Endothelial cell (in vitro differentiated cells): ENCODE results near the gene S1PR2. TPM values are rescaled to one million over a fixed set of nuclear protein-coding genes. Genes with fewer than 3 reads are reported as not detected.

Source experiments
- DNase-seq: peaks from one replicate; pipeline ENCODE4 v3.0.0; 2021; ENCODE audit warnings: low spot score
- H3K27ac Mint-ChIP-seq: one replicate; pipeline ENCODE4 v1.8.0; 2021; ENCODE audit warnings: mixed read lengths, inconsistent platforms; ENCODE audit not compliant: unreplicated experiment
- H3K27me3 Mint-ChIP-seq: one replicate; pipeline ENCODE4 v1.8.0; 2021; ENCODE audit warnings: mild to moderate bottlenecking, moderate library complexity, mixed read lengths, inconsistent platforms; ENCODE audit not compliant: unreplicated experiment
- H3K36me3 Mint-ChIP-seq: one replicate; pipeline ENCODE4 v1.8.0; 2021; ENCODE audit warnings: mild to moderate bottlenecking, low read depth, mixed read lengths, inconsistent platforms; ENCODE audit not compliant: unreplicated experiment
- H3K4me1 Mint-ChIP-seq: one replicate; pipeline ENCODE4 v1.8.0; 2021; ENCODE audit warnings: mild to moderate bottlenecking, mixed read lengths, inconsistent platforms; ENCODE audit not compliant: unreplicated experiment
- H3K4me3 Mint-ChIP-seq: one replicate; pipeline ENCODE4 v1.8.0; 2021; ENCODE audit warnings: mild to moderate bottlenecking, mixed read lengths, inconsistent platforms; ENCODE audit not compliant: unreplicated experiment
- H3K9me3 Mint-ChIP-seq: one replicate; pipeline ENCODE4 v1.8.0; 2021; ENCODE audit warnings: mixed read lengths, inconsistent platforms; ENCODE audit not compliant: unreplicated experiment
- total RNA-seq: library from RNA; stranded (reverse); fragmentation: NEBNext Ultra II Directional; extraction: Animal tissue kit (Norgen Biotek cat#: 25700); gene quantifications from one replicate; pipeline ENCODE4 v1.2.1, GENCODE V29; 2021; ENCODE audit not compliant: unreplicated experiment
- TF ChIP-seq, protein P1 (sequence below): fragments of 200-600 bp; sonication (generic); IDR thresholded peaks from one replicate; pipeline ENCODE4 v1.5.0; 2021; ENCODE audit warnings: antibody characterized with exemption; ENCODE audit not compliant: unreplicated experiment

The S1PR2 gene
- total RNA-seq, 1 donor from 2014 or later: 9.3 TPM

DNA sequence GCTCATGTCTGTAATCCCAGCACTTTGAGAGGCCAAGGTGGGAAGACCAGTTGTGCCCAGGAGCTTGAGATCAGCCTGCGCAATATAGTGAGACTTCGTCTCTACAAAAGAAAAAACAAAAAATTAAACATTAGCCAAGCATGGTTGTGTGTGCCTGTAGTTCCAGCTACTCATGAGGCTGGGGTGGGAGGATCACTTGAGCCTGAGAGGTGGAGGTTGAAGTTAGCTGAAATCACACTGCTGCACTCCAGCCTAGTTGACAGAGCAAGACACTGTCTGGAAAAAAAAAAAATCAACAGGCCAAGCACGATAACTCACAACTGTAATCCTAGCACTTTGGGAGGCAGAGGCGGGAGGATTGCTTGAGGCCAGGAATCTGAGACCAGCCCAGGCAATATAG is 3.9 kb upstream of the S1PR2 start:
- H3K4me3 Mint-ChIP-seq: no peak overlapping the region
- TF ChIP-seq, protein P1, sequence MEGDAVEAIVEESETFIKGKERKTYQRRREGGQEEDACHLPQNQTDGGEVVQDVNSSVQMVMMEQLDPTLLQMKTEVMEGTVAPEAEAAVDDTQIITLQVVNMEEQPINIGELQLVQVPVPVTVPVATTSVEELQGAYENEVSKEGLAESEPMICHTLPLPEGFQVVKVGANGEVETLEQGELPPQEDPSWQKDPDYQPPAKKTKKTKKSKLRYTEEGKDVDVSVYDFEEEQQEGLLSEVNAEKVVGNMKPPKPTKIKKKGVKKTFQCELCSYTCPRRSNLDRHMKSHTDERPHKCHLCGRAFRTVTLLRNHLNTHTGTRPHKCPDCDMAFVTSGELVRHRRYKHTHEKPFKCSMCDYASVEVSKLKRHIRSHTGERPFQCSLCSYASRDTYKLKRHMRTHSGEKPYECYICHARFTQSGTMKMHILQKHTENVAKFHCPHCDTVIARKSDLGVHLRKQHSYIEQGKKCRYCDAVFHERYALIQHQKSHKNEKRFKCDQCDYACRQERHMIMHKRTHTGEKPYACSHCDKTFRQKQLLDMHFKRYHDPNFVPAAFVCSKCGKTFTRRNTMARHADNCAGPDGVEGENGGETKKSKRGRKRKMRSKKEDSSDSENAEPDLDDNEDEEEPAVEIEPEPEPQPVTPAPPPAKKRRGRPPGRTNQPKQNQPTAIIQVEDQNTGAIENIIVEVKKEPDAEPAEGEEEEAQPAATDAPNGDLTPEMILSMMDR: no peak

DNA sequence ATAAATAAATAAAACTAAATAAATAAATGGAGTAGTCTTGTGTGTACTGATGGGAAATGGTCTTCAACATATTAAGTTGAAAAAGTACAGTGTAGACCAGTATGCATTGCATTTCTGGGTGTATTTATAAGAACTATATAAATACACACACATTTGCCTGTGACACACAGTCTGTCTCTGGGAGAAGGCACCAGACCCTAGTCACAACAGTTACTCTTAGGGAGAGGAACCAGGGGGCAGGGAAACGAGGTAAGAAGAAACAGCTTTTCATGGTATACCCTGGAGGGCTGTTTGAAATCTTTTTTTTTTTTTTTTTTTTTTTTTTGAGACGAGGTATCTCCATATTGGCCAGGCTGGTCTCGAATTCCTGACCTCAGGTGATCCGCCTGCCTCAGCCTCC is 2.8 kb upstream of the S1PR2 start:
- no peak overlapping the region for H3K27ac Mint-ChIP-seq
- peaks cover 3% of the 10 kb centered on the region for H3K36me3 Mint-ChIP-seq
- H3K9me3 Mint-ChIP-seq: no peaks in the 10 kb centered on the region
- TF ChIP-seq, protein P1: no peak
- H3K4me3 Mint-ChIP-seq: no peak overlapping the region
- H3K4me1 Mint-ChIP-seq: peaks cover 10% of the 10 kb centered on the region
- H3K27me3 Mint-ChIP-seq: peaks cover 6% of the 10 kb centered on the region
- DNase-seq: no peak

More for the DNA sequence above, 3.9 kb upstream of the S1PR2 start:
- Mint-ChIP-seq H3K27ac (no peak overlapping the region), H3K36me3 (no peaks in the 10 kb centered on the region), H3K27me3 (no peaks in the 10 kb centered on the region), H3K4me1 (peaks cover 7% of the 10 kb centered on the region), H3K9me3 (no peaks in the 10 kb centered on the region)
- no peak for DNase-seq

DNA sequence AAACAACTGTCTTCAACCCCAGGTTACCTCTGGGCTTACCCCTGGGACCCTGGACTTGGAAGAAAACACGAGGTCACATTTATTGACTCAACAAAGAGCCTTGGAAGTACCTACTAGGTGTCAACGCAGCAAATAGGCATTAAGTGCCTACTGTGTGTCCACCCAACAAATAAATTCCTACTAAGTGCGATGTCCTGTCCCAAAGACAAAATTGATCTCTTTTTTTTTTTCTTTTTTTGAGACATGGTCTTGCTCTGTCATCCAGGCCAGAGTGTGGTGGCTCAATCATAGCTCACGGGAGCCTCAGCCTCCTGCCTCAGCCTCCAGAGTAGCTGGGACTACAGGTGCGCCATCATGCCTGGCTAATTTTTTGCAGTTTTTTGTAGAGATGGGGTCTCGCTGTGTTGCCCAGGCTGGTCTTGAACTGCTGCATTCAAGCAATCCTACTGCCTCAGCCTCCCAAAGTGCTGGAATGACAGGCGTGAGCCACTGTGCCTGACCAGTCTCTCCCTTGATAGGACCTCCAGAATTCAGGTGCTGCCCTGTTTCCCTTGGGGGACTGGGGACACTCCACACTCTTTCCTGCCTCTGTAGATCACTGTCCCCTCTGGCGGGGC is 589 bp upstream of the S1PR2 start:
- H3K4me1 Mint-ChIP-seq: peaks cover 10% of the 10 kb centered on the region
- peaks cover 3% of the 10 kb centered on the region for H3K36me3 Mint-ChIP-seq
- peaks cover 6% of the 10 kb centered on the region for H3K27me3 Mint-ChIP-seq
- TF ChIP-seq, protein P1: no peak
- H3K27ac Mint-ChIP-seq: peak overlapping the region; percentile 87
- no peaks in the 10 kb centered on the region for H3K9me3 Mint-ChIP-seq
- DNase-seq: no peak
- H3K4me3 Mint-ChIP-seq: peak overlapping the region; percentile 85

DNA sequence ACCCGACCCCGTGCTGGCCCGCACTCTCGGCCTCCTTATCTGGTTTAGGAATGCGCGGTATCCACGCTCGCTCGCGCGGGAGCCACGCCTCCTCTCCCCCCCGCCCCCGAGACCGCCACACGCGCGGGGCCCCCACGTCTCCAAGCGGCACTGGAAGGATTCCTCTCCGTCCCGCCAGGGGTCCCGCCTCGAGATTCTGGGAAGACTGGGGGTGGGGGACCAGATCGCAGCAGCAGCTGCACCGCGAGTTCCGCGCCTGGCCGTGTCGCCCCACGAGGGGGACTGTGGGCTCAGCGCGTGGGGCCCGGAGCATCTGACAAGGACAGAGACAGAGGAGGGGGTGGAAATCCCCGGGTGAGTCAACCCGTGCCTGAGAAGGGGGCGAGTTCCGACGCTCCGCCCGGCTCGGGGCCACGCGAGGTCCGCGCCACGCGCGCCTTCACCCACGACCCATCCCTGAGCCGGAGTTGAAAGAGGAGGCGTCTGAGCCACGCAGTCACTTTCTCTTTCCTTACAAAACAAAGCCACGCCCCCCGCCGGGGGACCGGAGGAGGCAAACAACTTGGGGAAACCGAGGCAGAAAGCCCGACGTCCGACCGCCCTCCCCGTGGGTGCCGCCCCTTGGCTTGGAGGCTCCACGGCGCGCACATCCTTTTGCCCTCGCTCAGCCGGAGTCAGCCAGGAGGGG is 814 bp downstream of the S1PR2 start:
- peak; percentile 66 for DNase-seq
- H3K36me3 Mint-ChIP-seq: peaks cover 8% of the 10 kb centered on the region
- TF ChIP-seq, protein P1: peak; percentile 15

DNA sequence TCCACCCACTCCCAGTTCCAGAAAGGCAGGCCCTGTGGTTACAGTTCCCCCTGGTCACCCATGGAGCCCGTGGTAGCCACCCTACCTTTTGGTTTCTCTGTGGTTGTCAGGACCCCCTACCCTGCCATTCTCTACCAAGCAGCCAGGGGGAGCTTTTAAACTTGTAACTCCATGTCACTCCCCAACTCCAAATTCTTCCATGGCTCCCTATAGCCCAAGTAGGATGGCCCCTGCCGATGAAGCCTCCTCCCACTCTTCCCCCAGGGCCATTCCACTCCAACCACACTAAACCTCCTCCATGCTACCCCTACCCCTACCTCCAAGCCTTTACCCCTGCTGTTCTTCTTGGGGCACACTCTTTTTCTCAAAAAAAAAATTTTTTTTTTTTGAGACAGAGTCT is 2.2 kb downstream of the S1PR2 start:
- peaks cover 12% of the 10 kb centered on the region for H3K36me3 Mint-ChIP-seq
- peaks cover 6% of the 10 kb centered on the region for H3K4me1 Mint-ChIP-seq
- no peak overlapping the region for H3K4me3 Mint-ChIP-seq
- H3K9me3 Mint-ChIP-seq: no peaks in the 10 kb centered on the region
- TF ChIP-seq, protein P1: peak; percentile 58
- peak; percentile 47 for DNase-seq
- H3K27ac Mint-ChIP-seq: no peak overlapping the region
- peaks cover 6% of the 10 kb centered on the region for H3K27me3 Mint-ChIP-seq

More for the DNA sequence above, 814 bp downstream of the S1PR2 start:
- peaks cover 6% of the 10 kb centered on the region for H3K4me1 Mint-ChIP-seq
- no peaks in the 10 kb centered on the region for H3K9me3 Mint-ChIP-seq
- H3K4me3 Mint-ChIP-seq: peak overlapping the region; percentile 86
- H3K27me3 Mint-ChIP-seq: peaks cover 6% of the 10 kb centered on the region
- no peak overlapping the region for H3K27ac Mint-ChIP-seq
